Fibroblast of the aortic adventitia (primary cell): ENCODE results near the gene RNASE7. TPM values are rescaled to one million over a fixed set of nuclear protein-coding genes. Genes with fewer than 3 reads are reported as not detected.

Experiments used
- DNase-seq: peaks from one replicate; pipeline ENCODE4 v3.0.0-alpha.2; 2010; ENCODE audit warnings: low read depth
- H3K4me3 ChIP-seq: 2 replicates; pipeline ENCODE4 v1.5.1; 2011; ENCODE audit warnings: low read depth, mild to moderate bottlenecking, control low read depth, low read length, moderate library complexity
- CTCF ChIP-seq: IDR thresholded peaks from 2 replicates; pipeline ENCODE4 v1.5.1; 2011; ENCODE audit warnings: mild to moderate bottlenecking, low read length, control low read depth, inconsistent platforms; ENCODE audit not compliant: insufficient read depth
- total RNA-seq: library from RNA; depleted of rRNA; stranded (reverse); fragments of >200 nt; gene quantifications from 2 replicates; pipeline ENCODE4 v1.2.3, GENCODE V29; 2012; ENCODE audit warnings: low replicate concordance

The RNASE7 gene
- total RNA-seq, 1 donor, result not detected

- no peak for TF ChIP-seq CTCF
- H3K4me3 ChIP-seq, result no peak overlapping the region
- no peak for DNase-seq
Observed at GRCh38 chr14:21053184-21054122, 11.3 kb downstream of the RNASE7 start.

DNA sequence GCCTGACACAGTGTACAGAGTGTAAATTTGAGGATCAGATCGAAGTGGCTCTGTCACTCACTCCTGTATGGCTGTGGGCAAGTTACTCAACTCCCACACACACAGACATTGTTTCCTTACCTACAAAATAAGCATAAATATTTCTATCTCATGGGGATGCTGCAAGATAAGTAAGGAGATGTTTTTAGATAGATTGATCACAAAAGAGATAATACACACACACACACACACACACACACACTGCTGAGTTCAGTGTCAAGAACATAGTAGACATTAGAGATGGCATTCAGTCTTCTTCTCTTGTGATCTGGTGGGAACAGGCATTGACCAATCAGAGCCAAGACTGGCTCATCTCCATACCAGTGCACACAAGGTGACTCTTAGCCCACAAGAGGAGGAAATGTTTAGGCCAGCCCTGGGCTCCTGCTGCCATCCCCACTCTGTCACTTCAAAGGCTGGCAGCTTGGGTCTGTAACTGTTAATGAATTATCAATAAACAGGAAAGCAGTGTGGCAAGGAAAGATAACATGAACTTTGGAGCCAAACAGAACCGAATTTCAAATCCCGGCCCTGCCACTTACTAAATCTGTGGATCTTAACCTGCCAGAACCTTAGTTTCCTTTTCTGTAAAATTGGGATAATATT lies 12.1 kb downstream of the RNASE7 start:
- H3K4me3 ChIP-seq, result no peak overlapping the region
- DNase-seq, result no peak
- TF ChIP-seq CTCF, result no peak

GRCh38 chr14:21054768-21055145 lies 12.6 kb downstream of the RNASE7 start:
- no peak overlapping the region for H3K4me3 ChIP-seq
- no peak for TF ChIP-seq CTCF
- no peak for DNase-seq

- H3K4me3 ChIP-seq, result no peak overlapping the region
- no peak for DNase-seq
- TF ChIP-seq CTCF, result no peak
Observed at GRCh38 chr14:21055432-21056117, 13.4 kb downstream of the RNASE7 start.

GRCh38 chr14:21056520-21057163 lies 14.5 kb downstream of the RNASE7 start:
- no peak for TF ChIP-seq CTCF
- DNase-seq, result no peak

More at GRCh38 chr14:21056520-21057163, 14.5 kb downstream of the RNASE7 start:
- H3K4me3 ChIP-seq, result no peak overlapping the region
